K562 (cell line): ENCODE results near the gene OSGIN1. TPM values are rescaled to one million over a fixed set of nuclear protein-coding genes. Genes with fewer than 3 reads are reported as not detected.

Source experiments
- CBX5 ChIP-seq: IDR thresholded peaks from 2 replicates; pipeline ENCODE4 v1.6.1; 2014; ENCODE audit warnings: low read depth, borderline replicate concordance
- GTF2F1 ChIP-seq: IDR thresholded peaks from 2 replicates; pipeline ENCODE4 v1.6.1; 2011; ENCODE audit warnings: low read depth, low read length, improper control_type of control experiment
- SAFB ChIP-seq: fragments of 200-400 bp; formaldehyde crosslinking; IDR thresholded peaks from 2 replicates; pipeline ENCODE4 v1.6.1; 2017; ENCODE audit warnings: low read depth, low read length, borderline replicate concordance
- ZBTB34 ChIP-seq: fragments of 250-450 bp; sonication (Bioruptor Pico); IDR thresholded peaks from 2 replicates; pipeline ENCODE4 v1.8.0; 2021; ENCODE audit warnings: mild to moderate bottlenecking, moderate library complexity
- ZKSCAN8 ChIP-seq: fragments of 200-800 bp; sonication (Bioruptor generic); IDR thresholded peaks from 2 replicates; pipeline ENCODE4 v1.6.1; 2016; ENCODE audit warnings: missing genetic modification characterization, missing compliant biosample characterization
- ZNF274 ChIP-seq: IDR thresholded peaks from 2 replicates; pipeline ENCODE4 v1.6.1; 2011; ENCODE audit warnings: low read depth, mild to moderate bottlenecking, low read length, moderate library complexity, borderline replicate concordance
- ZNF324 ChIP-seq: fragments of 250-450 bp; sonication (Bioruptor Pico); IDR thresholded peaks from 2 replicates; pipeline ENCODE4 v1.4.0; 2020; ENCODE audit warnings: mild to moderate bottlenecking
- polyA plus RNA-seq, 8 experiments: library from polyadenylated mRNA; depleted of rRNA in 4 of 8; stranded (reverse) in 5 of 8; unstranded in 3 of 8; fragments of >200 nt; fragmentation: Nextera tagmentation in 2 of 8; fragmentation: Illumina TruSeq in 1 of 8; extraction: Ambion mirVana in 2 of 8; extraction: Trizol in 1 of 8; gene quantifications; 2 replicates each; pipeline versions ENCODE4 v1.2.1 to v1.2.3, GENCODE V29; 2011 to 2014; ENCODE audit warnings: inconsistent platforms in 1 of 8, missing spikeins in 1 of 8
- total RNA-seq, 7 experiments: library from RNA; depleted of rRNA in 6 of 7; stranded (reverse); fragments of >200 nt in 6 of 7; fragmentation: Illumina TruSeq in 2 of 7; extraction: Trizol in 2 of 7; gene quantifications; 2 replicates each; pipeline versions ENCODE4 v1.2.1 to v1.2.3, GENCODE V29; 2011 to 2021; ENCODE audit warnings: low replicate concordance in 1 of 7
- TF ChIP-seq, protein P1 (sequence below), 3 experiments: fragments of 200-800 bp in 1 of 3; fragments of 250-450 bp in 1 of 3; fragments of 450-650 bp in 1 of 3; sonication (Bioruptor Pico) in 1 of 3; sonication (Bioruptor generic) in 1 of 3; formaldehyde crosslinking in 1 of 3; IDR thresholded peaks; 2 replicates each; pipeline versions ENCODE4 v1.6.1 to v1.8.0; 2016 to 2022; ENCODE audit warnings: mild to moderate bottlenecking in 2 of 3, missing genetic modification characterization in 2 of 3, missing compliant biosample characterization in 1 of 3, moderate library complexity in 1 of 3

OSGIN1 gene
- total and polyA plus RNA-seq, 9 of the 15 experiments (the other 6 are each of a cell fraction or from before 2014, with no cell fraction given) = 0.03 to 3.6 (median 1.6) TPM

- TF ChIP-seq ZBTB34 (CRISPR knock-in tag) (no peak), GTF2F1 (no peak), CBX5 (no peak), ZKSCAN8 (CRISPR knock-in tag) (no peak), ZNF274 (no peak), SAFB (no peak), ZNF324 (CRISPR knock-in tag) (no peak)
- TF ChIP-seq, protein P1, sequence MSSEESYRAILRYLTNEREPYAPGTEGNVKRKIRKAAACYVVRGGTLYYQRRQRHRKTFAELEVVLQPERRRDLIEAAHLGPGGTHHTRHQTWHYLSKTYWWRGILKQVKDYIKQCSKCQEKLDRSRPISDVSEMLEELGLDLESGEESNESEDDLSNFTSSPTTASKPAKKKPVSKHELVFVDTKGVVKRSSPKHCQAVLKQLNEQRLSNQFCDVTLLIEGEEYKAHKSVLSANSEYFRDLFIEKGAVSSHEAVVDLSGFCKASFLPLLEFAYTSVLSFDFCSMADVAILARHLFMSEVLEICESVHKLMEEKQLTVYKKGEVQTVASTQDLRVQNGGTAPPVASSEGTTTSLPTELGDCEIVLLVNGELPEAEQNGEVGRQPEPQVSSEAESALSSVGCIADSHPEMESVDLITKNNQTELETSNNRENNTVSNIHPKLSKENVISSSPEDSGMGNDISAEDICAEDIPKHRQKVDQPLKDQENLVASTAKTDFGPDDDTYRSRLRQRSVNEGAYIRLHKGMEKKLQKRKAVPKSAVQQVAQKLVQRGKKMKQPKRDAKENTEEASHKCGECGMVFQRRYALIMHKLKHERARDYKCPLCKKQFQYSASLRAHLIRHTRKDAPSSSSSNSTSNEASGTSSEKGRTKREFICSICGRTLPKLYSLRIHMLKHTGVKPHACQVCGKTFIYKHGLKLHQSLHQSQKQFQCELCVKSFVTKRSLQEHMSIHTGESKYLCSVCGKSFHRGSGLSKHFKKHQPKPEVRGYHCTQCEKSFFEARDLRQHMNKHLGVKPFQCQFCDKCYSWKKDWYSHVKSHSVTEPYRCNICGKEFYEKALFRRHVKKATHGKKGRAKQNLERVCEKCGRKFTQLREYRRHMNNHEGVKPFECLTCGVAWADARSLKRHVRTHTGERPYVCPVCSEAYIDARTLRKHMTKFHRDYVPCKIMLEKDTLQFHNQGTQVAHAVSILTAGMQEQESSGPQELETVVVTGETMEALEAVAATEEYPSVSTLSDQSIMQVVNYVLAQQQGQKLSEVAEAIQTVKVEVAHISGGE (CRISPR knock-in tag; IDR thresholded peaks at IDR 0.05) = no peak
Observed at GRCh38 chr16:83926726-83927397, 26.2 kb upstream of the OSGIN1 start (continued).
